Esophagus muscularis mucosa (tissue), 4 donors: ENCODE data around the gene SH2D3C.

Experiments used
- EP300 ChIP-seq: sonication (generic); formaldehyde crosslinking; IDR thresholded peaks from one replicate; pipeline ENCODE4 v1.6.1; 2017; ENCODE audit warnings: antibody characterized with exemption
- POLR2A ChIP-seq: fragments of 450-650 bp; IDR thresholded peaks from one replicate; pipeline ENCODE4 v1.6.1; 2017; ENCODE audit warnings: antibody characterized with exemption, moderate library complexity, mild to moderate bottlenecking, low read depth
- POLR2AphosphoS5 ChIP-seq, 2 donors: sonication (generic); formaldehyde crosslinking; IDR thresholded peaks; one replicate each; pipeline ENCODE4 v1.6.1; 2017; ENCODE audit warnings: antibody characterized with exemption in 2 of 2
- TF ChIP-seq, protein P1 (sequence below), 3 experiments: fragments of 200-600 bp in 2 of 3; fragments of 450-650 bp in 1 of 3; sonication (generic) in 2 of 3; IDR thresholded peaks; one replicate each; pipeline ENCODE4 v1.5.1; 2017 to 2019; ENCODE audit warnings: antibody characterized with exemption in 3 of 3, mild to moderate bottlenecking in 2 of 3, moderate library complexity in 1 of 3

DNA sequence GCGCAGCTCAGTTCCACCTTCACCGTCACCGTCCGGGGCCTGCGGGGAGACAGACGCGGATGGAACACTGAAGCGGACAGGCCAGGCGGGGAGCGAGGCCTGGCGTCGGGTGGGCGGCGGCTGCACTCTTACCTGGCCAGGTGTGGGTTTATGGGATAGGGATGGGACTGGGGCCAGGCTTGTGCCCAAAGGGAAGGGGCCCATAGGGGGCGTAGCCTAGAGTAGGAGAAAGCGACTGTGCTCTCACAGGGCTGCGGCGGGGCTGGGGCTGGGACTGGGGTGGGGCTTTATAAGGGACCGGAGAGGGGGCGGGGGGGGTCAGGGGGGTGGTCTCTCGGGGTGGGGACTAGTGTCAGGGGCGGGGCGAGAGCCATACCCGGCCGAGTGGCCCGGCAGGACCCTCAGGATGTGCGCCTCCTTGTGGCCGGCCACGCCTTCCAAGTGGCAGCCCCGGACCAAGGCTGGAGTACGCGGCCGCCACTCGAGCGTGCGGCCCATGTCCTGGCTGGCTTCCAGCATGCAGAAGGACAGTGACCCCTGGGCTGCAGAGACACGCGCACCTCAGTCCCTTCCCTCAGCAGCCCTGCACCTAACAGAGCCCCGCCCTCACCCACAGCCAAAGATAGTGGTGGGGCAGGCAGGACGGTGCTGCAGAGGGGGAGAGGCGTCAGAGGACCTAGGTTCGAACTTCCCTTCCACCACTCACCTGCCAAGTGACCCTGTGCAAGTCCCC is 47.0 kb upstream of the SH2D3C start:
- TF ChIP-seq POLR2AphosphoS5 (IDR thresholded peaks at IDR 0.05) (no peak), POLR2A (no peak), EP300 (no peak)
- TF ChIP-seq, protein P1, sequence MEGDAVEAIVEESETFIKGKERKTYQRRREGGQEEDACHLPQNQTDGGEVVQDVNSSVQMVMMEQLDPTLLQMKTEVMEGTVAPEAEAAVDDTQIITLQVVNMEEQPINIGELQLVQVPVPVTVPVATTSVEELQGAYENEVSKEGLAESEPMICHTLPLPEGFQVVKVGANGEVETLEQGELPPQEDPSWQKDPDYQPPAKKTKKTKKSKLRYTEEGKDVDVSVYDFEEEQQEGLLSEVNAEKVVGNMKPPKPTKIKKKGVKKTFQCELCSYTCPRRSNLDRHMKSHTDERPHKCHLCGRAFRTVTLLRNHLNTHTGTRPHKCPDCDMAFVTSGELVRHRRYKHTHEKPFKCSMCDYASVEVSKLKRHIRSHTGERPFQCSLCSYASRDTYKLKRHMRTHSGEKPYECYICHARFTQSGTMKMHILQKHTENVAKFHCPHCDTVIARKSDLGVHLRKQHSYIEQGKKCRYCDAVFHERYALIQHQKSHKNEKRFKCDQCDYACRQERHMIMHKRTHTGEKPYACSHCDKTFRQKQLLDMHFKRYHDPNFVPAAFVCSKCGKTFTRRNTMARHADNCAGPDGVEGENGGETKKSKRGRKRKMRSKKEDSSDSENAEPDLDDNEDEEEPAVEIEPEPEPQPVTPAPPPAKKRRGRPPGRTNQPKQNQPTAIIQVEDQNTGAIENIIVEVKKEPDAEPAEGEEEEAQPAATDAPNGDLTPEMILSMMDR (IDR thresholded peaks at IDR 0.05): peak in 2 of 3 experiments; percentile 29 to 43
